ENCODE measurements around the gene NUP62.

The NUP62 gene

DNA sequence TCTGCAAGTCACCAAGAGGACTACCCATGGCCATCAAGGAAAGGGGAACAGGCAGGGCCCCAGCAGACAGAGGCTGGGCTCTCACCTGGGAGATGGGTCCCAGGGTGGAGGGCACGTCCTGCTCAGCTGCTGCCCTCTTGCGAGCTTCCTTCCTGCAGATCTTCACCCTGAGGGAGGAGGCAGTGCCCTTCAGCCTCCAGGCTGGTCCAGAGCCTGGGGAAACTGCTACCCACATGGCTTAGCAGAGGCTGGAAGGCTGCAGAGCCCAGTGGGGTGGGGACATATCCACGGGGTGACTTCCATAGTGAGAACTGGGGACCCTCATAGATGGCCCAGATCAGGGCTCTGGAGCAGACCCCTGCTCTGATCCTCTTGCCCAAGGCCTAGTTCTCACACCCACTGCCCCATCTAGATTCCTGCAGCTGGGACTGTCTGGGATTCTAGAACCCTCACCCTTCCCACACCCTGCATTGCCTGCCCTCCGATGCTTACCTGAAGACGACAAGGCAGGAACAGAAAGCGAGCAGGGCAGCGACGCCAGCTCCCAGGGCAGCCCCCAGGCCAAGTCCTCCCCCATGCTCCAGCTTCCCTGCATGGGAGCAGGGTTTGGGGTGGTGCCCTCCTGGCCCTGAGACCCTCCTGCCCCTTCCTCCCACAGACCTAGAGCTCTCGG lies 22.6 kb upstream of the NUP62 start (continued):
- TF ChIP-seq, protein P1, sequence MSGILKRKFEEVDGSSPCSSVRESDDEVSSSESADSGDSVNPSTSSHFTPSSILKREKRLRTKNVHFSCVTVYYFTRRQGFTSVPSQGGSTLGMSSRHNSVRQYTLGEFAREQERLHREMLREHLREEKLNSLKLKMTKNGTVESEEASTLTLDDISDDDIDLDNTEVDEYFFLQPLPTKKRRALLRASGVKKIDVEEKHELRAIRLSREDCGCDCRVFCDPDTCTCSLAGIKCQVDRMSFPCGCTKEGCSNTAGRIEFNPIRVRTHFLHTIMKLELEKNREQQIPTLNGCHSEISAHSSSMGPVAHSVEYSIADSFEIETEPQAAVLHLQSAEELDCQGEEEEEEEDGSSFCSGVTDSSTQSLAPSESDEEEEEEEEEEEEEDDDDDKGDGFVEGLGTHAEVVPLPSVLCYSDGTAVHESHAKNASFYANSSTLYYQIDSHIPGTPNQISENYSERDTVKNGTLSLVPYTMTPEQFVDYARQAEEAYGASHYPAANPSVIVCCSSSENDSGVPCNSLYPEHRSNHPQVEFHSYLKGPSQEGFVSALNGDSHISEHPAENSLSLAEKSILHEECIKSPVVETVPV (CRISPR knock-in tag; IDR thresholded peaks at IDR 0.05): no peak

DNA sequence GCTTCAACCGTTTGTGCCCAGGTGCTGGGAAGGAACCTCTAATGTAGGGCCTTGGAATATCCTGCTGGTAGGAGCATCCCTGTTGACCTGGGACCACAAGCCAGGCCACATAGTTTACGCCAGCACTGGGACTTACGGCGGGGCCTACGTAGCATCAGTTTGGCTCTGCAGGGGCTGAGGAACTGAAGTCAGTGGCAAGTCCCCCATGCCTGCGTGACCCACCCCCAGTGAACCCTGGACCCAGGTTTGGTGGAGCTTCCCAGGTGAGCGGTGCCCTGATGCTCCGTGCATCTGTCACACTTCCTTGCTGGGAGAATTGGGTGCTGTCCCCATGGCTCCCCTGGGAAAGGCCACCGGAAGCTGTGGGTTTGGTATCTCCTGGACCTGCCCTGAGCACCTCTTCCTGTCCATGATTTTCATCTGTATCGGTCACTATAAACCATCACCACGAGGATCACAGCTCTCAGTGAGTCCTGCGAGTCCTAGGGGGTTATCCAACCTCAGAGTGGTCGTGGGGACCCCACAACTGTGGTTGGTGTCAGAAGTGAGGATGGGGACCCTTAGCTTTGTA lies 21.7 kb upstream of the NUP62 start:
- no peak for TF ChIP-seq ZC3H10 (CRISPR knock-in tag; IDR thresholded peaks at IDR 0.05)
- TF ChIP-seq, protein P1 (CRISPR knock-in tag; IDR thresholded peaks at IDR 0.05): no peak
- TF ChIP-seq ZFP30 (CRISPR knock-in tag; IDR thresholded peaks at IDR 0.05): no peak
- TF ChIP-seq PPARA (CRISPR knock-in tag; IDR thresholded peaks at IDR 0.05; ENCODE audit: borderline replicate concordance): no peak
- TF ChIP-seq, protein P2, sequence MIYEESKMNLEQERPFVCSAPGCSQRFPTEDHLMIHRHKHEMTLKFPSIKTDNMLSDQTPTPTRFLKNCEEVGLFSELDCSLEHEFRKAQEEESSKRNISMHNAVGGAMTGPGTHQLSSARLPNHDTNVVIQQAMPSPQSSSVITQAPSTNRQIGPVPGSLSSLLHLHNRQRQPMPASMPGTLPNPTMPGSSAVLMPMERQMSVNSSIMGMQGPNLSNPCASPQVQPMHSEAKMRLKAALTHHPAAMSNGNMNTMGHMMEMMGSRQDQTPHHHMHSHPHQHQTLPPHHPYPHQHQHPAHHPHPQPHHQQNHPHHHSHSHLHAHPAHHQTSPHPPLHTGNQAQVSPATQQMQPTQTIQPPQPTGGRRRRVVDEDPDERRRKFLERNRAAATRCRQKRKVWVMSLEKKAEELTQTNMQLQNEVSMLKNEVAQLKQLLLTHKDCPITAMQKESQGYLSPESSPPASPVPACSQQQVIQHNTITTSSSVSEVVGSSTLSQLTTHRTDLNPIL (CRISPR knock-in tag; IDR thresholded peaks at IDR 0.05; ENCODE audit: low read depth): no peak
- no peak for TF ChIP-seq SNAI2 (CRISPR knock-in tag; IDR thresholded peaks at IDR 0.05)
- no peak for TF ChIP-seq GLIS3 (CRISPR knock-in tag; IDR thresholded peaks at IDR 0.05)
- TF ChIP-seq OSR1 (CRISPR knock-in tag; IDR thresholded peaks at IDR 0.05): no peak
- TF ChIP-seq, protein P3, sequence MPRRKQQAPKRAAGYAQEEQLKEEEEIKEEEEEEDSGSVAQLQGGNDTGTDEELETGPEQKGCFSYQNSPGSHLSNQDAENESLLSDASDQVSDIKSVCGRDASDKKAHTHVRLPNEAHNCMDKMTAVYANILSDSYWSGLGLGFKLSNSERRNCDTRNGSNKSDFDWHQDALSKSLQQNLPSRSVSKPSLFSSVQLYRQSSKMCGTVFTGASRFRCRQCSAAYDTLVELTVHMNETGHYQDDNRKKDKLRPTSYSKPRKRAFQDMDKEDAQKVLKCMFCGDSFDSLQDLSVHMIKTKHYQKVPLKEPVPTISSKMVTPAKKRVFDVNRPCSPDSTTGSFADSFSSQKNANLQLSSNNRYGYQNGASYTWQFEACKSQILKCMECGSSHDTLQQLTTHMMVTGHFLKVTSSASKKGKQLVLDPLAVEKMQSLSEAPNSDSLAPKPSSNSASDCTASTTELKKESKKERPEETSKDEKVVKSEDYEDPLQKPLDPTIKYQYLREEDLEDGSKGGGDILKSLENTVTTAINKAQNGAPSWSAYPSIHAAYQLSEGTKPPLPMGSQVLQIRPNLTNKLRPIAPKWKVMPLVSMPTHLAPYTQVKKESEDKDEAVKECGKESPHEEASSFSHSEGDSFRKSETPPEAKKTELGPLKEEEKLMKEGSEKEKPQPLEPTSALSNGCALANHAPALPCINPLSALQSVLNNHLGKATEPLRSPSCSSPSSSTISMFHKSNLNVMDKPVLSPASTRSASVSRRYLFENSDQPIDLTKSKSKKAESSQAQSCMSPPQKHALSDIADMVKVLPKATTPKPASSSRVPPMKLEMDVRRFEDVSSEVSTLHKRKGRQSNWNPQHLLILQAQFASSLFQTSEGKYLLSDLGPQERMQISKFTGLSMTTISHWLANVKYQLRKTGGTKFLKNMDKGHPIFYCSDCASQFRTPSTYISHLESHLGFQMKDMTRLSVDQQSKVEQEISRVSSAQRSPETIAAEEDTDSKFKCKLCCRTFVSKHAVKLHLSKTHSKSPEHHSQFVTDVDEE (CRISPR knock-in tag; IDR thresholded peaks at IDR 0.05): no peak
- TF ChIP-seq, protein P4, sequence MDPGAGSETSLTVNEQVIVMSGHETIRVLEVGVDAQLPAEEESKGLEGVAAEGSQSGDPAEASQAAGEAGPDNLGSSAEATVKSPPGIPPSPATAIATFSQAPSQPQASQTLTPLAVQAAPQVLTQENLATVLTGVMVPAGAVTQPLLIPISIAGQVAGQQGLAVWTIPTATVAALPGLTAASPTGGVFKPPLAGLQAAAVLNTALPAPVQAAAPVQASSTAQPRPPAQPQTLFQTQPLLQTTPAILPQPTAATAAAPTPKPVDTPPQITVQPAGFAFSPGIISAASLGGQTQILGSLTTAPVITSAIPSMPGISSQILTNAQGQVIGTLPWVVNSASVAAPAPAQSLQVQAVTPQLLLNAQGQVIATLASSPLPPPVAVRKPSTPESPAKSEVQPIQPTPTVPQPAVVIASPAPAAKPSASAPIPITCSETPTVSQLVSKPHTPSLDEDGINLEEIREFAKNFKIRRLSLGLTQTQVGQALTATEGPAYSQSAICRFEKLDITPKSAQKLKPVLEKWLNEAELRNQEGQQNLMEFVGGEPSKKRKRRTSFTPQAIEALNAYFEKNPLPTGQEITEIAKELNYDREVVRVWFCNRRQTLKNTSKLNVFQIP (CRISPR knock-in tag; IDR thresholded peaks at IDR 0.05; ENCODE audit: borderline replicate concordance, low read depth): no peak
- no peak for TF ChIP-seq CSDC2 (CRISPR knock-in tag; IDR thresholded peaks at IDR 0.05)
- TF ChIP-seq ARNTL (CRISPR knock-in tag; IDR thresholded peaks at IDR 0.05; ENCODE audit: borderline replicate concordance, low read depth): no peak
- no peak for TF ChIP-seq RARB (CRISPR knock-in tag; IDR thresholded peaks at IDR 0.05)
- TF ChIP-seq ZNF70 (CRISPR knock-in tag; IDR thresholded peaks at IDR 0.05): no peak
- no peak for TF ChIP-seq TOX (CRISPR knock-in tag; IDR thresholded peaks at IDR 0.05; ENCODE audit: borderline replicate concordance)
- no peak for TF ChIP-seq ZNF8 (CRISPR knock-in tag; IDR thresholded peaks at IDR 0.05)
- TF ChIP-seq ZNF565 (CRISPR knock-in tag; conservative IDR thresholded peaks at IDR 0.05; ENCODE audit: low read depth): no peak
- no peak for ATAC-seq

DNA sequence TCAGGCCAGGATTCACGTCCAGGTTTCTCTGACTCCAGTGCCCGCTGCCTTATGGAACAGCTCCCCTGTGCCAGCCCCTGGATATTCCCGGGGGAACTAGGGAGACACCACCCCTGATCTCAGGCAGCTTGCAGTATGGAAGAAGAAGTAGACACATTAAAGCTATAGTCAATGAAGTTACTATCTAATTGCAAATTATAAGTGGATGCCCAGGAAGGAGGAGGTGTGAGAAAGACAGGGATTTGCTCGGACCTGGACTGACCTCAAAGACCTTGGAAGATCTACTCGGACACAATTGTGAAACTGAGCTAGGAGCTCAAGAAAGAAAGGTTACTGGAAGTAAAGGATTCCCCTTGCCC lies 21.3 kb upstream of the NUP62 start:
- TF ChIP-seq, protein P5, sequence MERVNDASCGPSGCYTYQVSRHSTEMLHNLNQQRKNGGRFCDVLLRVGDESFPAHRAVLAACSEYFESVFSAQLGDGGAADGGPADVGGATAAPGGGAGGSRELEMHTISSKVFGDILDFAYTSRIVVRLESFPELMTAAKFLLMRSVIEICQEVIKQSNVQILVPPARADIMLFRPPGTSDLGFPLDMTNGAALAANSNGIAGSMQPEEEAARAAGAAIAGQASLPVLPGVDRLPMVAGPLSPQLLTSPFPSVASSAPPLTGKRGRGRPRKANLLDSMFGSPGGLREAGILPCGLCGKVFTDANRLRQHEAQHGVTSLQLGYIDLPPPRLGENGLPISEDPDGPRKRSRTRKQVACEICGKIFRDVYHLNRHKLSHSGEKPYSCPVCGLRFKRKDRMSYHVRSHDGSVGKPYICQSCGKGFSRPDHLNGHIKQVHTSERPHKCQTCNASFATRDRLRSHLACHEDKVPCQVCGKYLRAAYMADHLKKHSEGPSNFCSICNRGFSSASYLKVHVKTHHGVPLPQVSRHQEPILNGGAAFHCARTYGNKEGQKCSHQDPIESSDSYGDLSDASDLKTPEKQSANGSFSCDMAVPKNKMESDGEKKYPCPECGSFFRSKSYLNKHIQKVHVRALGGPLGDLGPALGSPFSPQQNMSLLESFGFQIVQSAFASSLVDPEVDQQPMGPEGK (CRISPR knock-in tag; IDR thresholded peaks at IDR 0.05; ENCODE audit: borderline replicate concordance): no peak
- TF ChIP-seq TOX (CRISPR knock-in tag; IDR thresholded peaks at IDR 0.05; ENCODE audit: borderline replicate concordance) (no peak), RARB (CRISPR knock-in tag; IDR thresholded peaks at IDR 0.05) (no peak), ISL1 (CRISPR knock-in tag; IDR thresholded peaks at IDR 0.05) (no peak), ZFP30 (CRISPR knock-in tag; IDR thresholded peaks at IDR 0.05) (no peak), ZNF70 (CRISPR knock-in tag; IDR thresholded peaks at IDR 0.05) (no peak)
- TF ChIP-seq, protein P2 (CRISPR knock-in tag; IDR thresholded peaks at IDR 0.05; ENCODE audit: low read depth): no peak
- ATAC-seq: no peak
